H9 (cell line): ENCODE results near the gene ERC2. TPM values are rescaled to one million over a fixed set of nuclear protein-coding genes. Genes with fewer than 3 reads are reported as not detected.
A peak's percentile ranks its signal among the peaks of the same experiment; 100 is the strongest.

ENCODE experiments used
- DNase-seq: peaks from one replicate; pipeline ENCODE4 v3.0.0-alpha.2; 2017
- H2AFZ ChIP-seq: one replicate; pipeline ENCODE4 v1.6.1; 2013; ENCODE audit warnings: mild to moderate bottlenecking, low read length, control low read depth, moderate library complexity
- H2AK5ac ChIP-seq: 2 replicates; pipeline ENCODE4 v1.6.1; 2013; ENCODE audit warnings: low read length, control low read depth, mixed read lengths; ENCODE audit not compliant: insufficient read length
- H2BK120ac ChIP-seq: one replicate; pipeline ENCODE4 v1.6.1; 2013; ENCODE audit warnings: low read depth, mild to moderate bottlenecking, low read length, control low read depth, inconsistent platforms; ENCODE audit not compliant: poor library complexity, severe bottlenecking
- H2BK12ac ChIP-seq: 2 replicates; pipeline ENCODE4 v1.6.1; 2013; ENCODE audit warnings: low read length, control low read depth, mixed read lengths, low read depth; ENCODE audit not compliant: insufficient read length
- H2BK15ac ChIP-seq: 2 replicates; pipeline ENCODE4 v1.6.1; 2013; ENCODE audit warnings: low read depth, low read length, control low read depth
- H2BK20ac ChIP-seq: one replicate; pipeline ENCODE4 v1.6.1; 2013; ENCODE audit warnings: low read depth, mild to moderate bottlenecking, low read length, control low read depth, inconsistent platforms; ENCODE audit not compliant: poor library complexity, severe bottlenecking
- H2BK5ac ChIP-seq: 2 replicates; pipeline ENCODE4 v1.6.1; 2013; ENCODE audit warnings: low read length, control low read depth, mixed read lengths; ENCODE audit not compliant: insufficient read length
- H3K14ac ChIP-seq: 2 replicates; pipeline ENCODE4 v1.6.1; 2013; ENCODE audit warnings: low read length, control low read depth; ENCODE audit not compliant: insufficient read depth
- H3K18ac ChIP-seq: 2 replicates; pipeline ENCODE4 v1.6.1; 2013; ENCODE audit warnings: low read depth, mild to moderate bottlenecking, mixed read lengths, low read length, control low read depth; ENCODE audit not compliant: insufficient read length
- H3K23ac ChIP-seq: 2 replicates; pipeline ENCODE4 v1.6.1; 2013; ENCODE audit warnings: low read length, control low read depth, mixed read lengths, low read depth; ENCODE audit not compliant: insufficient read length
- H3K23me2 ChIP-seq: 2 replicates; pipeline ENCODE4 v1.6.1; 2013; ENCODE audit warnings: low read depth, mild to moderate bottlenecking, mixed read lengths, low read length, control low read depth; ENCODE audit not compliant: insufficient read length, poor library complexity, severe bottlenecking
- H3K27ac ChIP-seq: 2 replicates; pipeline ENCODE4 v1.5.1; 2013; ENCODE audit warnings: low read length, control low read depth, mixed read lengths, low read depth; ENCODE audit not compliant: insufficient read length
- H3K27me3 ChIP-seq: 2 replicates; pipeline ENCODE4 v1.6.1; 2013; ENCODE audit warnings: low read length, control low read depth, inconsistent platforms; ENCODE audit not compliant: insufficient read depth
- H3K4ac ChIP-seq: 2 replicates; pipeline ENCODE4 v1.6.1; 2013; ENCODE audit warnings: low read depth, mild to moderate bottlenecking, control low read depth, inconsistent platforms, low read length, moderate library complexity
- H3K4me1 ChIP-seq: 2 replicates; pipeline ENCODE4 v1.6.1; 2013; ENCODE audit warnings: low read length, control low read depth, inconsistent platforms; ENCODE audit not compliant: insufficient read depth
- H3K4me2 ChIP-seq: 2 replicates; pipeline ENCODE4 v1.6.1; 2013; ENCODE audit warnings: low read length, control low read depth, mixed read lengths; ENCODE audit not compliant: insufficient read length, insufficient read depth
- H3K56ac ChIP-seq: 2 replicates; pipeline ENCODE4 v1.6.1; 2013; ENCODE audit warnings: low read depth, mild to moderate bottlenecking, mixed read lengths, low read length, control low read depth; ENCODE audit not compliant: insufficient read length
- H3K79me1 ChIP-seq: 2 replicates; pipeline ENCODE4 v1.6.1; 2013; ENCODE audit warnings: low read depth, mild to moderate bottlenecking, moderate library complexity, low read length, control low read depth, inconsistent platforms; ENCODE audit not compliant: insufficient read depth, poor library complexity, severe bottlenecking
- H3K79me2 ChIP-seq: 2 replicates; pipeline ENCODE4 v1.6.1; 2013; ENCODE audit warnings: low read length, control low read depth, inconsistent platforms; ENCODE audit not compliant: insufficient read depth
- H3K9ac ChIP-seq: 2 replicates; pipeline ENCODE4 v1.6.1; 2013; ENCODE audit warnings: low read length, control low read depth, mixed read lengths; ENCODE audit not compliant: insufficient read length; ENCODE audit errors: extremely low read depth
- H3K9me3 ChIP-seq: one replicate; pipeline ENCODE4 v1.6.1; 2013; ENCODE audit warnings: low read depth, low read length, inconsistent platforms; ENCODE audit not compliant: control insufficient read depth
- H3T11ph ChIP-seq: one replicate; pipeline ENCODE4 v1.6.1; 2013; ENCODE audit warnings: mild to moderate bottlenecking, low read length, control low read depth, inconsistent platforms
- H4K20me1 ChIP-seq: one replicate; pipeline ENCODE4 v1.6.1; 2013; ENCODE audit not compliant: control insufficient read depth, insufficient read length, insufficient read depth
- H4K5ac ChIP-seq: 2 replicates; pipeline ENCODE4 v1.6.1; 2013; ENCODE audit warnings: low read depth, mild to moderate bottlenecking, mixed read lengths, low read length, control low read depth; ENCODE audit not compliant: insufficient read length
- H4K8ac ChIP-seq: replicated peaks from 2 replicates; pipeline ENCODE4 v1.6.1; 2013; ENCODE audit warnings: low read length, control low read depth, mixed read lengths, low read depth; ENCODE audit not compliant: insufficient read length
- H4K91ac ChIP-seq: 2 replicates; pipeline ENCODE4 v1.6.1; 2013; ENCODE audit warnings: low read depth, mild to moderate bottlenecking, moderate library complexity, mixed read lengths, low read length, control low read depth; ENCODE audit not compliant: insufficient read length
- H3K27ac Mint-ChIP-seq, 3 experiments: 2 replicates in 2 of 3; 3 replicates in 1 of 3; pipeline ENCODE4 v1.8.0; 2020 to 2021; ENCODE audit warnings: mixed read lengths in 3 of 3, mild to moderate bottlenecking in 1 of 3, moderate library complexity in 1 of 3
- H3K27me3 Mint-ChIP-seq: 2 replicates; pipeline ENCODE4 v1.8.0; 2021; ENCODE audit warnings: low read depth, mild to moderate bottlenecking, moderate library complexity, mixed read lengths
- H3K36me3 Mint-ChIP-seq, 3 experiments: 2 replicates in 2 of 3; 3 replicates in 1 of 3; pipeline ENCODE4 v1.8.0; 2020 to 2021; ENCODE audit warnings: low read depth in 3 of 3, mixed read lengths in 3 of 3; ENCODE audit not compliant: insufficient read depth in 1 of 3
- H3K4me1 Mint-ChIP-seq, 2 experiments: 2 replicates each; pipeline ENCODE4 v1.8.0; 2020; ENCODE audit warnings: mixed read lengths in 2 of 2
- H3K4me3 Mint-ChIP-seq, 2 experiments: 2 replicates in 1 of 2; 3 replicates in 1 of 2; pipeline ENCODE4 v1.8.0; 2020 to 2021; ENCODE audit warnings: mild to moderate bottlenecking in 2 of 2, mixed read lengths in 2 of 2, moderate library complexity in 1 of 2
- H3K9me3 Mint-ChIP-seq, 2 experiments: 2 replicates in 1 of 2; 3 replicates in 1 of 2; pipeline ENCODE4 v1.8.0; 2020; ENCODE audit warnings: mild to moderate bottlenecking in 2 of 2, mixed read lengths in 2 of 2, moderate library complexity in 1 of 2
- CTCF ChIP-seq: fragments of 200-600 bp; sonication (generic); conservative IDR thresholded peaks from 3 replicates; pipeline ENCODE4 v1.8.0; 2021; ENCODE audit warnings: antibody characterized with exemption, mild to moderate bottlenecking
- WGBS: extraction: QIAGEN DNeasy Blood & Tissue Kit; methylation state at CpG from one replicate; pipeline ENCODE4 v1.1.7; 2013; ENCODE audit warnings: missing lambda C conversion rate, low lambda C conversion rate, mixed read lengths; ENCODE audit not compliant: insufficient read length; ENCODE audit errors: extremely low coverage; 5-methylcytosine and 5-hydroxymethylcytosine counted together
- total RNA-seq: library from RNA; stranded (reverse); gene quantifications from 2 replicates; pipeline ENCODE4 v1.2.1, GENCODE V29; 2021

ERC2 gene
- total RNA-seq, 1 experiment from 2014 or later, result 15.4 TPM

GRCh38 chr3:55484191-55484689 lies 984.0 kb downstream of the ERC2 start:
- Histone ChIP-seq H3K79me2 (no peaks in the 10 kb centered on the region), H2AFZ (no peak overlapping the region), H3K23me2 (peaks cover 71% of the 10 kb centered on the region), H2BK20ac (no peak overlapping the region), H3K79me1 (no peaks in the 10 kb centered on the region), H3K27ac (no peak overlapping the region), H4K20me1 (no peaks in the 10 kb centered on the region), H3K14ac (no peak overlapping the region), H3K4me2 (peak overlapping the region; percentile 70), H3K56ac (no peak overlapping the region), H3K27me3 (peaks cover 55% of the 10 kb centered on the region; the same call in 1 of the 2 replicates), H4K91ac (no peak overlapping the region), H3K9me3 (no peaks in the 10 kb centered on the region), H2BK5ac (no peak overlapping the region), H3K18ac (no peak overlapping the region), H4K8ac (no peak overlapping the region), H3K9ac (no peak overlapping the region), H3K4ac (no peak overlapping the region), H3K4me1 (peaks cover 2% of the 10 kb centered on the region; the same call in 1 of the 2 replicates), H3K23ac (no peak overlapping the region), H3T11ph (no peak overlapping the region), H4K5ac (no peak overlapping the region), H2AK5ac (no peak overlapping the region), H2BK120ac (no peak overlapping the region), H2BK15ac (no peak overlapping the region), H2BK12ac (no peak overlapping the region)
- peaks cover 97% of the 10 kb centered on the region for H3K27me3 Mint-ChIP-seq
- peaks cover 52 to 58% of the 10 kb centered on the region in 2 experiments for H3K4me1 Mint-ChIP-seq
- DNase-seq, result peak; percentile 62
- no peak for TF ChIP-seq CTCF
- H3K27ac Mint-ChIP-seq, result peak overlapping the region in 1 of 3 experiments; percentile 24; a peak in 1 of 7 replicates
- WGBS, result no CpG with 5 or more reads among the region's 20 CpGs
- peak overlapping the region; percentile 78 to 87 for H3K4me3 Mint-ChIP-seq
- H3K9me3 Mint-ChIP-seq, result peaks cover 0 to 5% of the 10 kb centered on the region in 2 experiments; a peak in 3 of 5 replicates
- H3K36me3 Mint-ChIP-seq, result 0 out of 7 replicates have a peak, but pooled peaks cover 0 to 2% (median 0%) of the 10 kb centered on the region in 3 experiments
